Activated CD8-positive, alpha-beta memory T cell treated with anti-CD3 and anti-CD28 coated beads for 36 hours (primary cell): ENCODE results near the gene TEP1. TPM values are rescaled to one million over a fixed set of nuclear protein-coding genes. Genes with fewer than 3 reads are reported as not detected.

Source experiments
- CTCF ChIA-PET: fragments of 350-600 bp; sonication (Branson Sonifier 250); formaldehyde crosslinking; loops from one replicate; lab custom pipeline; 2021; ENCODE audit warnings: antibody characterized with exemption; lab: Charles Lee
- POLR2A ChIA-PET: fragments of 350-600 bp; sonication (Branson Sonifier 250); formaldehyde crosslinking; loops from one replicate; lab custom pipeline; 2021; ENCODE audit warnings: antibody characterized with exemption; lab: Charles Lee
- total RNA-seq, 2 experiments: library from RNA; stranded (reverse); gene quantifications; one replicate each; pipeline ENCODE4 v1.2.3, GENCODE V29; 2021

Gene TEP1
- total RNA-seq, 2 experiments from 2014 or later: 29.9 to 31.6 TPM

DNA sequence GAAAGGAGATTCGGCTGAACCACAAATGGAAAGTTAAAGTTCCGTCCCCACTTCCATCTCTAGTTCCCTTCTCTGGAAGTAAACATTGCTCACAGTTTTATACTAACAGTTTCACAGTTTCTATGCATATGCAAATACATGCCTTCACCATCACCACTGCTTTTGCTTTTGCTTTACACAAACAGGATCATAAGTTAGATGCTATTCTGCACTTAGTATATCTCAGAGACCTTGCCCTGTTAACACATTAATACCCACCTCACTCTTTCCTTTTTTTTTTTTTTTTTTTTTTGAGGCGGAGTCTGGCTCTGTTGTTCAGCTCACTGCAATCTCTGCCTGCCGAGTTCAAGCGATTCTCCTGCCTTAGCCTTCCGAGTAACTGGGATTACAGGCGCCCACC is 890 bp downstream of the TEP1 start:
- POLR2A ChIA-PET: interaction anchor here (0.6 to 2.4 kb wide), 5 partner anchors 43 to 311 kb away, joined by 3 to 15 read pairs (median 5); partner anchors contain the start of genes APEX1, PARP2 and PNP
- CTCF ChIA-PET: interaction anchor here (1.1 to 1.9 kb wide), 2 partner anchors 11 to 69 kb away, joined by 5 read pairs; partner anchors contain the start of gene PARP2

DNA sequence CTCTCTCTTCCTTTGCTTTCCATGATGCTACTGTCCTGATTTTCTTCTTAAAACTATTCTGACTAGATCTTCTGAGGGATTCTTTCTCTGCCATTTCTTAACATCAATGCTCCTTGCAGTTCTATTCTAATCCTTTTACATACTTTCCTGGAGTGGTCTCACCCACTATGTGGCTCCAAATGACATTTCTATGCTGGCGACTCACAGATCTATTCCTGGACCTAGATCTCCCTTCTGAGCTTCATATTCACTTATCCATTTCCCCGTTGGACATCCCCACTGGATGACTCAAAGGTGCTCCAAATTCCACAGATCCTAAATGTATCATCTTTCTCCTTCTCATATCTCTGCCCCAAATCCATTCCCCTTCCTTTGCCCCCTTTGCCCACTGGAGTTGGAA is 4.1 kb downstream of the TEP1 start:
- ChIA-PET CTCF (no interaction called here), POLR2A (no interaction called here)

DNA sequence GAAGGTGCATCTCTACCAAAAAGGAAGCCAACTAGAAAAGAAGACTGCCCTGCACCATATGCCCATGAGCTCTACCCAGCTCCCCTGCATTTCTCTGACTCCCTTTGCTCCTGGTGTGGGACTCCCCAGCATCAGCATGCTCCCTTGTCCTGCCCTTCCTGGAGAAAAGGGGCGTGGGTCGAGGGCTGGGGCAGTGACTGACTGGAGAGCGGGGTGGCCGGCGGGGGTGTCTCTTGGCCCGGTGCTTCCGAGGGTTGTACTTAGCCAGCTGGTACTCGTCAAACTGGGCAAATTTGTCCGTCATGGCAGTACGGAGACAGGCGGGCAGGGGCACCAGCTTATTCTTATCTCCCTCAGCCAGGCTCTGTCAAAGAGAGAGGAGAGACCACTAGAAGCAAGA is 9.8 kb downstream of the TEP1 start:
- ChIA-PET POLR2A (no interaction called here), CTCF (interaction anchor here (0.6 to 3.2 kb wide), 2 partner anchors 12 to 57 kb away, joined by 4 to 15 read pairs; no protein-coding TSS in a partner anchor)

DNA sequence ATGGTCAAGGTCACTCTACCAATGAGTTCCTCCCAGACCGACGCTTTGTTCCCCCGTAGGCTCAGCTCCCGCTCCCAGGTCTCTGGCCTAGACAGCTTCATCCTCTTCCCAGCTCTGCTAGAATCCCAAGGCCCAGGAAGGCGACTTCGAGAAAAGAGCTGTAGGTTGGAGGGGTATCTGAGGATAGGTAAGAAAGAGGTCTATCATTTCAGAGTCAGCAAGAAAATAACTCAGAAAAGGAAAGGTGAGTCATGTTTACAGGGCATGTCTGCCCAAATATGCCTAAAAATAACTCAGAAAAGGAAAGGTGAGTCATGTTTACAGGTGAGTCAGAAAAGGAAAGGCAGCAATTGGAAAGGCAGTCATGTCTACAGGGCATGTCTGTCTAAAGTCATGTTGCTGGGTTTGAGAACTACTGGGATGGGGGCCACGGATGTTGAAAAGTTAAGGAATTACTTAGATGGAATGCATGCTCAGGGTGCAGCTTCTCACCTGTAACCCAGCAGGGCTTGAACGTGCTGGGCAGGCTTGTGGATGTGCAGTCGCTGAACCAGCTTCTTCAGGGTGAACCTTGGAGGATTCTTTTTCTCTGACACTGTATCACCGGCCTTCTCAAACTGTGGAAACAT is 12.2 kb downstream of the TEP1 start:
- POLR2A ChIA-PET: interaction anchor here (1.6 kb wide), 1 partner anchor 58 kb away, joined by 4 read pairs; the partner anchor contains the start of gene PARP2

DNA sequence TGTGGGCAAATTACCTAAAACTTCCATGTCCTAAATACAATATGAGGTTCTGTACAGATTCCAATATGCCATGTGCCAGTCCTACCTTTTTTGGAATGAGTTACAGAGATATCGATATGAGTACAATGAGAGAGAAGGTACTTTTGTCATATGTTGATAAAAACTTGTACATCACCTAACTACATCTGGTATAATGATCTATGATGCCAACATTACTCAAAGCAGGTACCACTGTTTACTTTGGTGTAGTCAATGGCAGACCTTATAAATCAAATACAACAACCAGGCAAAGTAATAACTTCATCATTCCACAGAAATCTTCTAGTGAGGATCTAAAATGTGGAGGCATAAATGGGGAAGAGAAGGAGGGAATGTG is 12.7 kb downstream of the TEP1 start:
- POLR2A ChIA-PET: interaction anchor here (1.6 kb wide), 1 partner anchor 57 kb away, joined by 4 read pairs; the partner anchor contains the start of gene PARP2
- CTCF ChIA-PET: interaction anchor here (1.3 to 1.4 kb wide), 2 partner anchors 13 to 69 kb away, joined by 3 to 5 read pairs; partner anchors contain the start of genes PNP and TEP1

More for the DNA sequence above, 12.2 kb downstream of the TEP1 start:
- CTCF ChIA-PET: interaction anchor here (0.9 to 1.4 kb wide), 3 partner anchors 12 to 69 kb away, joined by 3 to 5 read pairs (median 3); partner anchors contain the start of genes PNP and TEP1

DNA sequence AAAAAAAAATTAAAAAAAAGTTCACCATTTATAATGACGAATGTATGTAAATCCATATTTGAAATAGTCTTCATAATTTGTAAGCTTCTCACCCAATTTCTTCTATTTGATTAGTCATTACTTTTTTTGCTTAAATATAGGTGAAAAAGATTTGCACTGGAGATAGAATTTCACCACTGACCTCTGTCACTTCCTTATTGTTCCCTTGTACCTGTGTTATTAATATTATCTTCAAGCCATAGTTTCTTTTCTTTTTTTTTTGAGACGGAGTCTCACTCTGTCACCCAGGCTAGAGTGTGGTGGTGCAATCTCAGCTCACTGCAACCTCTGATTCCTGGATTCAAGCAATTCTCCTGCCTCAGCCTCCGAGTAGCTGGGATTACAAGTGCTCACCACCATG is 15.8 kb downstream of the TEP1 start:
- POLR2A ChIA-PET: no interaction called here

DNA sequence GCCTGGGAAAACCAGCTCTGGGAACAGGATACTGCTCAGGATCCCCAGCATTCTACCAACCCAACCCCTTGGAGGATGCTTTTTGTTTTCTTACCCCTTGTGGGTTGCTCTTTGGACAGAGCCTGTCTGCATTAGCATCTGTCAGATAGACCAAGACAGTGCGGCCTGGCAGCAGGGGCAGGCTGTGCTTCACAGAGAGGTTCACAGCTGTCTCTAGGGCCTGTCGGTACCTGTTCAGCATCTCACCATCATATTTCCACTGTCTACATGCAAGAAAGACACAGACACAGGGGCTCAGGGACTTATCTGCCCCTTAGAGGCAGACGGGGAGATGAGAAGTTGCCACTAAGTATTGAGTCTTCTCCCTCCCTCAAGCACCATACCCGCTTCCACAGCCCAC is 21.8 kb downstream of the TEP1 start:
- ChIA-PET CTCF (no interaction called here), POLR2A (no interaction called here)

More for the DNA sequence above, 15.8 kb downstream of the TEP1 start:
- CTCF ChIA-PET: no interaction called here

DNA sequence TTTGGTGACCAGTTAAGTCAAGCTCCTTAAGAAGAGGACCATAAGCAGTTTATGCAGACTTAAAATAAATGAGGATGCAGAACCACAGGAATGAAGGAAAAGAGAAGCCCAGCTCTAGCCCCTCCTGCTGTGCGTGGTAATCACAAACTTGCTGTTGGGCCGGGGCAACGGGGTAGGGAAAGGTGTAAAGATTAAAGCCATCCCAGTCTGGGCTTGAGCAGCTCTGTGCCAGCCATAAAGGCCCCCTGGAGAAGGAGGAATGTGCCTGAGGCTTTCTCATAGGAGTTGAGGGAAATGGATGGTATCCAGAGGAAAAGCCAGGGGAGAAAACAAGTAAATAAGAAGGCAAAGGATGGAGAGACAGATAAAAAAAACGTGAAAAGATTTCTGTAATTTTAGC is 25.1 kb downstream of the TEP1 start:
- CTCF ChIA-PET: interaction anchor here (0.8 kb wide), 1 partner anchor 17 kb away, joined by 3 read pairs; no protein-coding TSS in a partner anchor
- POLR2A ChIA-PET: no interaction called here

DNA sequence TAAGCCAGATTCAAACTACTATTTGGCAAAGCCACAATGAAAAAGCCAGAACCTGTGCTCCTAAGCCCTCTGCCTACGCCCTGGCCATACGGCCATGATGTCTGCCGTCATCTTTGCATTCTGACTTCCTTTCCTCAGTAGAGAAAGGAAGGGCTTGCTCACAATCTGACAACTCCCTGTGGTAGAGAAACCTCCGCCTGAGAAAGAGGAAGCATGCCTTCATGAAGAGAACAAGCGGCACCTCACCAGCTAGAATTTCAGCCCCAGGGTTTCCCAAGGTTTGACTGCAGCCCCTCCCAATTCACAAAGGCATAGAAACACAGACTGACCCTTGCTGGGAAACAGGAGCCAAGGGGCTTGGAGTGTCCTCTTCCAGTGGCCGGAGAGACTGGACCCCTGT is 25.7 kb downstream of the TEP1 start:
- ChIA-PET POLR2A (no interaction called here), CTCF (no interaction called here)

DNA sequence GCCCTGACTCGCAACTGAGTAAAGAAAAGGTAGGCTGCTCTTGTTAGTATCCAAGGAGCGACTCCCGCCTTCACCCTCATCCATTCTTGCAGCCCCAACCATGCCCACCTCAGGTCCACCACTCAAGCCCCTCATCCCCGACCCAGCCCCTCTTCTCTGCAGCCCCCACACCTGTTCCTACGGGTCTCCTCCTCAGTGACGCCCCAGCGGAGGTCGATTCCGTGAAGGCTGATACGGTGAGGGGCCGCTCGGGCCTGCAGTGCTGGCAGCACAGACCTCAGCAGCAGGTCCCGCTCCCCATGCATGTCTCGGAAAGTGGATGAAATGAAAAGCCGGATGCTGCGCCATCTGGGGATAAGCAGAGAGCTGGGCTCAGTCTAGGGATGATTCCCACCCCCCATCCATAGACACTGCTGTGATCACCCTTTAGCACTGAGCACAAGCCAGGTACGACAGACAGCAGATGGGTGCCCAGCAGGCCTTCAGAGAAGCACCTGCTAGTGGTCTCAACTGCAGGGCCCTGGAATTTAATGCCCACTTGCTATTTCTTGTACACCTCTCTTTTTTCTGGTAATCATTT is 26.9 kb downstream of the TEP1 start:
- CTCF ChIA-PET: no interaction called here
- POLR2A ChIA-PET: no interaction called here

DNA sequence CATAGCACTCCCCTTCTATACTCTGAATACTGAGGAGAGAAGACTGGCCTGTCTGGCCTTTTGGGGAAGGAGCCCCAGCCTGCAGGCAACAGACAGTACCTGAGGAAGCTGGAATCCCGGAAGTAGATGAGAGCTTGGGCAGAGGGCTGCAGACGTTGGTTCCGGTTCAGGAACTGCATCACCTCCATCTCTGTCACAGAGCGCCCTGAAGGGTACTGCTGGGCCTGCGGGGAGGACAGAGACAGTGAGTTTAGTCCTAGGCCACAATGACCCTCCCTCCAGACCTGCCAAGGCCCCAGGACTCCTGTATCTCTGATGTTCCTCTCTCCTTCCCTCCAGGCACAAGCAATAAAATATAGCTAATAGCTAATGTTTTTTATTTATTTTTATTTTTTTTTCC is 28.4 kb downstream of the TEP1 start:
- CTCF ChIA-PET: no interaction called here
- POLR2A ChIA-PET: no interaction called here

DNA sequence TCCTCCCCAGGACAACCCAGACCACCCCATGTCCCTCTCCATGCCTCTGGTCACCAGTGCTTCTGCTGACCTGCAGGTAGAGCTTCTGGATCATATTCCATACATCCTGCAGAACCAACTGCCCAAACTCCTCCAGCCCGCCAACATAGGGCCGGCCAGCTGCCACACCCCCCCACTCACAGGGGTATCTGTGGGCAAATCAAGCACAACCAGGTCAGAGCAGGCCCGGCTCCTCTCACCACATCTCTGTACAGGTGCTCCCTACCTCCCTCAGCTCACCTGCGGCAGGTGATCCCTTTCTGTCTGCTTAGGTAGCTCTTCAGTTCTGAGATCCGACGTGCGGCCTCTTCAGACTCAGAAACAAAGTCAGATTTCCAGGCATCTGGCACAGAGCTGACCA is 29.0 kb downstream of the TEP1 start:
- ChIA-PET CTCF (no interaction called here), POLR2A (no interaction called here)

DNA sequence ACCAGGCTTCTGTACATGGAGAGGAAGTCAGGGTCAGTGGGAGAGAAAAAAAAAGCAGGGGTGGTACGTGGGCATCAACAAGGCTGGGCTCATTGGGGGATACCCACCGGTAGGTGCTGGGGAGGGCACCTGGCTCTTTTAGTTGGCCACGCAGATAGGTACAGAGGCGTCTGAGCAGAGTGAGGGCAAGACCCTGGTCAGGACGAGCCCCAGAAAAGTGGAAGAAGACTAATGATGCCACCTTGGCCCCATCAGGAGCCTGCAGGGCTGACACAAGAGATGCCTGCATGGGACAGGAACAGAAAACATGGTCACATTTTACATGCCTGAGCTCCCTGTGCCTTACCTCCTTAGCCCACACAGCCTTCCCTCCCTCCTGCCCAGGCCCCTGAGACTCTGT is 29.7 kb downstream of the TEP1 start:
- ChIA-PET CTCF (no interaction called here), POLR2A (no interaction called here)

DNA sequence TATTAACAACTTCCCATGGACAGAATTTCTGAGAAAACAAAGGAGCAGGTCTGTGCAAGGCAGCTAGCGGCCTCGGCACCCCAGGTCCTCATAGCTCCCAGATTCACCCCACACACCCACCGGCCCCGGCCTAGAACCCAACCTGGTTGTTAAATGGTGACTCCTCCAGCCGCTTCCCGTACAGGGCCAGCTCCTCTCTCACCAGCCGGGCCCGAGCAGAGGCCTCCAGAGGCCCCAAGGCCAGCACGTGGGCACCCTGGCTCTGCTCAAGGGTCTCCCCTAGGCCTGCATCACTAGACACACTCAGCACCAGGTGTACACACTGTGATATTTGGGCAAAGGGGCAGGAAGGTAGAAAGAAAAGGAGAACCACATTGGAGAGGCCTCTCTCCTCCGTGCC is 30.3 kb downstream of the TEP1 start:
- CTCF ChIA-PET: no interaction called here
- POLR2A ChIA-PET: no interaction called here

DNA sequence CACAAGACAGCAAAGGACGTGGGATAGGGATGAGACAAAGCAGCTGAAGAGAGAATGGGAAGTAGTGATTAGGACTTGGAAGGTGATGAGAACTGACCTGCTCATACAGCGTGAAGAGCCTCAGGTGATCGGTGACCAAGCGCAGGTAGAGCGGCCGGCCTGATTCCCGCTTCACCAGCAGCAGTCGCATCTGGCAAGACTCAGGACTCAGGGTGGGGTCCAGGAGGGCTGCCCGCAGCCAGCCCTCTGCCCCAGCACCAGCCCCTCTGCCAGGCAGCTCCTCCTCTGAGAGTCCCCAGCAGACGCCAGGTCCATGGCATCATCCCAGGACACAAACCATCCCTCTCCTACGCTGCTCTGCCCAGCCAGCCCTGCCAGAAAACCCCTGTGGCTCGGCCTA is 30.8 kb downstream of the TEP1 start:
- ChIA-PET CTCF (interaction anchor here (0.9 kb wide), 1 partner anchor 11 kb away, joined by 3 read pairs; no protein-coding TSS in a partner anchor), POLR2A (no interaction called here)

DNA sequence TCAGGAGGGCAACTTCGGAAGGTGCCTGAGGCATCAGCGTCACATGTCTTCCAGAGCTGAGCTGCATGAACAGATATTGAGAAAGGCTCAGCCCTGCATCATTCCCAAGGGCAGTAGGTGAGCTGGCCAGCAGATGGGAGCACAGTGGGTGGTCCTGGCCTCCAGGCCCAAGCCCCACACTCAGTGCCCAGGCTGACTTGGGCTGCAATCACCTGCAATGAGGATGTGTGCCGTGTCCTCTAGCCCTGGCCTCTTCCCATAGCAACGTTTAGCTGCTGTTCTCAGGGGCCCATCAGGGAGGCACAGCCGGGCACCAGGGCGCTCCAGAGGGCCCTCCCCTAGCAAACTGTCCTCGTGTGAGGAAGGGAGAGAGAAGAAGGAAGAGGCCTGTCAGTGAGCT is 32.0 kb downstream of the TEP1 start:
- ChIA-PET POLR2A (no interaction called here), CTCF (no interaction called here)

DNA sequence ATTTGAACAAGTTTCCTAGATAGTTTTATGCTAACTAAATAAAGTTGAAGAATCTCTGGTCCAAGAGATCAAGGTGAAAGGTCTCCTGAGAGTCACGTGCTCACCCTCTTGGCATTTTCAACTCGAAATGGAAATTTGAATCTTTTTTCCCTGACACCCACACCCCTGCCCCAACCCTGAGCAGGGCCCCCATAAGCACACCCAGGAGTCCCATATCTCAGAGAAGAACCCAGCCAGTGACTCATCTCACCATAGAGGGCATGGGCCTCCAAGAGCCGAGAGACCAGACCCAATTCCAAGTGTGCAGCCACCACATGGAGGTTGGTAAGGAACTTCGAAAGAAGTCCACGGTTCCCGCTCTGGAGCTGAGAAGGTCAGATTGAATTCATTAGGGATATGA is 32.6 kb downstream of the TEP1 start:
- POLR2A ChIA-PET: no interaction called here
- CTCF ChIA-PET: no interaction called here

DNA sequence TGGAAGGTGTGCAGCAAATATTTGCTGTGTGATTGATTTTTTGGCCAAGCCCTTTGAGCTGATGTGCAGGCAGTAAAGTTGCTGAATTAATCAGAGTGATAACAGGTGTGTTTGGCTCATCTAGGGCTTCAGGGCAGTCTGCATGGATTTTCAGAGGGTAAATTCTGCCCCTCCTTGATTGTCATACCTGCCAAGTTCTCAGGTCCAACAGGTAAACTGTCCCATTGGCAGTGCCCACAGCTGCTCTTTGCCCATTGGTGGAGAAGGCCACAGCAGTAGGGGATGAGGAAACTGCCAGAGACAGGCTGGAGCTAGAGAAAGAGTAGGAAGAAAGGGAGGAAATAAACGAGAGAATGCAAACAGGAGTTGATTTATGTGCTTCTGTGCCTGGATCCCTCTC is 33.6 kb downstream of the TEP1 start:
- POLR2A ChIA-PET: no interaction called here

DNA sequence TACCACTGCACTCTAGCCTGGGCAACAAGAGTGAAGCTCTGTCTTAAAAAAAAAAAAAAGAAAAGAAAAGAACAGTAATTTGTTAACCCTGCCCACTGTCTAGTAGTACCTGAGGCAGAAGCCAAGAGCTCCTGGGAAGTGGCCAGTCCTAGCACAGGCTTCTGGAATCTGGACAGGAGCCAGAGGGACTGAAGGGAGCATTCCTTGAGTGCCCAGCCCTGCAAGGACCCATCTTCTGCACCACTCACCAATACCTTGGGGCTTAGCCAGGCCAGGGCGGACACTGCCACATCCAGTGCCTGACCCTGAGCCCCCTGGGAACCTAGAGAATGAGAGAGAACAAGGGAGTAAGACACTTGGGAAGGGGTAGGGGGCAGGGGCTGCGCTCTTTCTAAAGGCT is 36.1 kb downstream of the TEP1 start:
- ChIA-PET CTCF (no interaction called here), POLR2A (no interaction called here)

More for the DNA sequence above, 33.6 kb downstream of the TEP1 start:
- CTCF ChIA-PET: no interaction called here

DNA sequence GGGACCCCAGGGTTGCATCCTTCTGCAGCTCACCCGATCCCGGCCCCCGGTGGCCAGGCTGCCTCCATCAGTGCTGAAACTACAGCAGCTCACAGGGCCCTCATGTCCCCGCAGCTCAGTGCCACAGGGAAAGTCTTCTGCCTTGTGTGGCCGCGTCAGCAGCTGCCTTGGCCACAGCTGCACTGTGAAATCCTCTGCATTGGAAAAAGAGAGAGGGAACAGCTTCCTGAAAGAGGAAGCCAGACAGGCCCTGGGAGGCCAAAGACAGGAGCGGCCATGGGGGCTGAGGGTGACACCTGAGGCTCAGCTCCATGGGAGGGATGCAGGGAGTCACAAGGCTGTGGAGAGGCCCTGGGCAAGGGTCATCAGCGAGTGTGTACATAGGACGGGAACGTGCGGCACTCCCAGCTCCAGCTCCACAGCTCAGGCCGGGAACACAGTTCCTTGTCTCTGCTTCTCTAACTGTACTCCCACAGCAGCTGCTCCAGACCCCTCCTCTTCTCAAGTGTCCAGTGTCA is 37.2 kb downstream of the TEP1 start:
- ChIA-PET CTCF (interaction anchor here (1.2 kb wide), 1 partner anchor 48 kb away, joined by 3 read pairs; no protein-coding TSS in a partner anchor), POLR2A (no interaction called here)
